ENCODE data around the gene NUDT3.
A peak's percentile ranks its signal among the peaks of the same experiment; 100 is the strongest.

NUDT3 gene

GRCh38 chr6:34243131-34243771, 149.2 kb downstream of the NUDT3 start:
- no peak overlapping the region for H3K9ac ChIP-seq (ENCODE audit: low read length in 2 of 2)
- no peak overlapping the region for H3K4me3 ChIP-seq (ENCODE audit: low read length in 2 of 2)
- H3K4me1 ChIP-seq (ENCODE audit: control insufficient read depth, insufficient read depth, low read length), result peaks cover 29% of the 10 kb centered on the region
- H3K27me3 ChIP-seq (ENCODE audit: control insufficient read depth in 1 of 2, insufficient read depth in 2 of 2, low read length in 2 of 2), result no peaks in the 10 kb centered on the region
- no peak overlapping the region for H3K27ac ChIP-seq (ENCODE audit: low read length)
- H3K36me3 ChIP-seq (ENCODE audit: control insufficient read depth in 2 of 2, insufficient read depth in 2 of 2, low read length in 2 of 2), result no peaks in the 10 kb centered on the region
- no peaks in the 10 kb centered on the region for H3K9me3 ChIP-seq (ENCODE audit: control insufficient read depth in 2 of 2, low read length in 2 of 2)

DNA sequence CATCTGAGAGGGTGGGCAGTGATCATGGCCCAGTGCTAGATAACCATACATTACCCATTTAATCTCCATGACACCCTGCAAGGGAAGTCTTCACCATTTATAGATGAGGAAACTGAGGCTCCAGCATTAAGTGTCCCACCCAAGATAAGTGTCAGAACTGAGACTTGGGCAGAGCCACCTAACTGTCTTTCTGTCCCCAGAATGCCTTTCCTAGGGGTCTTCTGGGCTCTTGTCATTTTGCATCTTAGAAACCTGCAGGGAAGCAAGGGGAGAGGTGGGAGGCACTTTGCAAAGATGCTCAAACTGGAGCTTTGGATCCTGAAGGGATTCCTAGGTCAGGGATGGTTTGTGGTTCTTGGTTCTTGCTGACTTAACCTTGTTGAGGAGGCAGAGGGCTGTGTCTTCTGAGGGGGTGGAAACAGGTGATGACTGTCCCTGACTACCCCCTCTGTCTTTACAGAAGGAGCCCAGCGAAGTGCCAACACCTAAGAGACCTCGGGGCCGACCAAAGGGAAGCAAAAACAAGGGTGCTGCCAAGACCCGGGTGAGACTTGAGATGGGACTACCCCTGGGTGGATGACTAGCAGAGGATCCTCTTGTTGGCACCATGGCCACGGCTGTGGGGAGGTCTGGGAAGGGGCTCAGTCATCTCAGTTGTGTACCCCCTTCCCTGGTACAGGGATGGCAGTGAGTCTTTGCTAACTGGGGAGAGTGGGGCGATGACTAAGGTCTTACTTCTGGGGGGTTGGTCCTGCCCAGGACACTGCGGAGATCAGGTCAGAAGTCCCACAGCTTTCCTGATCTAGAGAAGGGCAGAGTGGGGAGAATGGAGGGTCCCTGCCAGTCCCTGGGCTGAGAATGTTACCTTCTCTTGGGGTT, 150.0 kb downstream of the NUDT3 start:
- Histone ChIP-seq H3K9ac (ENCODE audit: low read length in 2 of 2) (no peak overlapping the region), H3K4me1 (ENCODE audit: control insufficient read depth, insufficient read depth, low read length) (peaks cover 28% of the 10 kb centered on the region), H3K27ac (ENCODE audit: low read length) (no peak overlapping the region), H3K27me3 (ENCODE audit: control insufficient read depth in 1 of 2, insufficient read depth in 2 of 2, low read length in 2 of 2) (no peaks in the 10 kb centered on the region), H3K36me3 (ENCODE audit: control insufficient read depth in 2 of 2, insufficient read depth in 2 of 2, low read length in 2 of 2) (no peaks in the 10 kb centered on the region), H3K4me3 (ENCODE audit: low read length in 2 of 2) (no peak overlapping the region), H3K9me3 (ENCODE audit: control insufficient read depth in 2 of 2, low read length in 2 of 2) (no peaks in the 10 kb centered on the region)

GRCh38 chr6:34241351-34242215, 150.9 kb downstream of the NUDT3 start:
- Histone ChIP-seq H3K9me3 (ENCODE audit: control insufficient read depth in 2 of 2, low read length in 2 of 2) (no peaks in the 10 kb centered on the region), H3K4me1 (ENCODE audit: control insufficient read depth, insufficient read depth, low read length) (peaks cover 26% of the 10 kb centered on the region), H3K27ac (ENCODE audit: low read length) (no peak overlapping the region), H3K4me3 (ENCODE audit: low read length in 2 of 2) (no peak overlapping the region), H3K36me3 (ENCODE audit: control insufficient read depth in 2 of 2, insufficient read depth in 2 of 2, low read length in 2 of 2) (no peaks in the 10 kb centered on the region), H3K9ac (ENCODE audit: low read length in 2 of 2) (no peak overlapping the region), H3K27me3 (ENCODE audit: control insufficient read depth in 1 of 2, insufficient read depth in 2 of 2, low read length in 2 of 2) (no peaks in the 10 kb centered on the region)

- Histone ChIP-seq H3K36me3 (ENCODE audit: control insufficient read depth in 2 of 2, insufficient read depth in 2 of 2, low read length in 2 of 2) (no peaks in the 10 kb centered on the region), H3K27ac (ENCODE audit: low read length) (no peak overlapping the region), H3K9me3 (ENCODE audit: control insufficient read depth in 2 of 2, low read length in 2 of 2) (no peaks in the 10 kb centered on the region), H3K4me1 (ENCODE audit: control insufficient read depth, insufficient read depth, low read length) (peaks cover 34% of the 10 kb centered on the region), H3K4me3 (ENCODE audit: low read length in 2 of 2) (no peak overlapping the region), H3K27me3 (ENCODE audit: control insufficient read depth in 1 of 2, insufficient read depth in 2 of 2, low read length in 2 of 2) (no peaks in the 10 kb centered on the region), H3K9ac (ENCODE audit: low read length in 2 of 2) (no peak overlapping the region)
Observed at GRCh38 chr6:34240329-34241248, 151.9 kb downstream of the NUDT3 start.

GRCh38 chr6:34239893-34240292, 152.6 kb downstream of the NUDT3 start:
- Histone ChIP-seq H3K27me3 (ENCODE audit: control insufficient read depth in 1 of 2, insufficient read depth in 2 of 2, low read length in 2 of 2) (no peaks in the 10 kb centered on the region), H3K4me1 (ENCODE audit: control insufficient read depth, insufficient read depth, low read length) (peaks cover 36% of the 10 kb centered on the region), H3K36me3 (ENCODE audit: control insufficient read depth in 2 of 2, insufficient read depth in 2 of 2, low read length in 2 of 2) (no peaks in the 10 kb centered on the region), H3K9ac (ENCODE audit: low read length in 2 of 2) (no peak overlapping the region), H3K9me3 (ENCODE audit: control insufficient read depth in 2 of 2, low read length in 2 of 2) (no peaks in the 10 kb centered on the region), H3K4me3 (ENCODE audit: low read length in 2 of 2) (no peak overlapping the region), H3K27ac (ENCODE audit: low read length) (no peak overlapping the region)

- Histone ChIP-seq H3K36me3 (ENCODE audit: control insufficient read depth in 2 of 2, insufficient read depth in 2 of 2, low read length in 2 of 2) (no peaks in the 10 kb centered on the region), H3K9ac (ENCODE audit: low read length in 2 of 2) (no peak overlapping the region), H3K27ac (ENCODE audit: low read length) (no peak overlapping the region), H3K4me1 (ENCODE audit: control insufficient read depth, insufficient read depth, low read length) (peaks cover 33% of the 10 kb centered on the region), H3K9me3 (ENCODE audit: control insufficient read depth in 2 of 2, low read length in 2 of 2) (no peaks in the 10 kb centered on the region), H3K27me3 (ENCODE audit: control insufficient read depth in 1 of 2, insufficient read depth in 2 of 2, low read length in 2 of 2) (no peaks in the 10 kb centered on the region), H3K4me3 (ENCODE audit: low read length in 2 of 2) (no peak overlapping the region)
Observed at GRCh38 chr6:34239500-34239825, 153.0 kb downstream of the NUDT3 start.

GRCh38 chr6:34238585-34239499, 153.6 kb downstream of the NUDT3 start:
- Histone ChIP-seq H3K4me3 (ENCODE audit: low read length in 2 of 2) (peak overlapping the region; percentile 49 to 76), H3K27me3 (ENCODE audit: control insufficient read depth in 1 of 2, insufficient read depth in 2 of 2, low read length in 2 of 2) (no peaks in the 10 kb centered on the region), H3K9me3 (ENCODE audit: control insufficient read depth in 2 of 2, low read length in 2 of 2) (no peaks in the 10 kb centered on the region), H3K27ac (ENCODE audit: low read length) (no peak overlapping the region), H3K36me3 (ENCODE audit: control insufficient read depth in 2 of 2, insufficient read depth in 2 of 2, low read length in 2 of 2) (no peaks in the 10 kb centered on the region), H3K9ac (ENCODE audit: low read length in 2 of 2) (peak overlapping the region in 1 of 2 donors; percentile 64), H3K4me1 (ENCODE audit: control insufficient read depth, insufficient read depth, low read length) (peaks cover 27% of the 10 kb centered on the region)

DNA sequence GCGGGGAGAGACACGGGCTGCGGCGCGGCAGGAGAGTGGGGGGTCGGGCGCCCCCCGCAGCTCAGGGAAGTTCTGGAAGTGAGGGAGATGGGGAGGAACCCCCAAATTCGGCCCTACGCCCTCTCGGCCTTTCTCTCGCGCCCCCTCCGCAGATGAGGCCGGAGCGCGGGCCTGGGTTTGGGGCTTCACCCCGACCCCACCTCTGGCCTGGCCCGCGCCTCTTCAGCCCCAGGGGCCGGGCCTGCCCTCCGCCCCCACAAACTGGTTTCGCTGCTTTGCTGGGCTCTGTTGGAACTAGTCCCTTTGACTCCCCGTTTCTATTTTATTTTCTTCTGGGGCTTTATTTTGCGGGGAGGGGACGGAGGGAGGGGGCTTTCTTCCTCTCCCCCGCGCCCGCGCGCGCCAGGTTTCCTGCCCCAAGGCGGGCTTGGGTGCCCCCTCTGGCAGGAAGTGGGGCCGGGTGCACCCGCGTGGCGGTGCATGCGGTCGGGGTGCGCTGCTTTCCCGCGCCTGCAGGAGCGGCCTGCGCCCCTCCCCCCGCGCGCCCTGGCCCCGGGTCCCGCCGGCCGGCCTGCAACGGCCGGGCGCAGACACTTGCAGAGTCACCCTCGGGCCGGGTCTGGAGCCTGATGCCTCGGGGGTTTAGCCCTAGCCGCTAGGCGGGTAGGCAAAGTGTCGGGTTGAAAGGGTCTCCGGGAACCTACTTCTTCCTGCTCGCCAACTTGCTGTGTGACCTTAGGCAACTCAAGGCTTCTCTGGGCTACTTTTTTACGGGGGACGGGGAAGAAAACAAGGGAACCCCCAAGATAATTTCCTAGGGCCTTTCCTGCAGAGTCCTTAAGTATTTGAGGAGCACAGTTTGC, 154.5 kb downstream of the NUDT3 start:
- Histone ChIP-seq H3K4me3 (ENCODE audit: low read length in 2 of 2) (peak overlapping the region; percentile 49 to 76), H3K36me3 (ENCODE audit: control insufficient read depth in 2 of 2, insufficient read depth in 2 of 2, low read length in 2 of 2) (no peaks in the 10 kb centered on the region), H3K9ac (ENCODE audit: low read length in 2 of 2) (peak overlapping the region; percentile 42 to 64), H3K27ac (ENCODE audit: low read length) (peak overlapping the region; percentile 31), H3K4me1 (ENCODE audit: control insufficient read depth, insufficient read depth, low read length) (peaks cover 23% of the 10 kb centered on the region), H3K9me3 (ENCODE audit: control insufficient read depth in 2 of 2, low read length in 2 of 2) (no peaks in the 10 kb centered on the region), H3K27me3 (ENCODE audit: control insufficient read depth in 1 of 2, insufficient read depth in 2 of 2, low read length in 2 of 2) (no peaks in the 10 kb centered on the region)

GRCh38 chr6:34237316-34237721, 155.2 kb downstream of the NUDT3 start:
- Histone ChIP-seq H3K36me3 (ENCODE audit: control insufficient read depth in 2 of 2, insufficient read depth in 2 of 2, low read length in 2 of 2) (no peaks in the 10 kb centered on the region), H3K9me3 (ENCODE audit: control insufficient read depth in 2 of 2, low read length in 2 of 2) (no peaks in the 10 kb centered on the region), H3K27me3 (ENCODE audit: control insufficient read depth in 1 of 2, insufficient read depth in 2 of 2, low read length in 2 of 2) (no peaks in the 10 kb centered on the region), H3K4me1 (ENCODE audit: control insufficient read depth, insufficient read depth, low read length) (peaks cover 23% of the 10 kb centered on the region), H3K9ac (ENCODE audit: low read length in 2 of 2) (peak overlapping the region in 1 of 2 donors; percentile 64), H3K4me3 (ENCODE audit: low read length in 2 of 2) (peak overlapping the region; percentile 49 to 76), H3K27ac (ENCODE audit: low read length) (no peak overlapping the region)

Data from stomach smooth muscle (tissue), 2 donors.